Measurements from ENCODE around the gene C12orf76. TPM values are rescaled to one million over a fixed set of nuclear protein-coding genes. Genes with fewer than 3 reads are reported as not detected.
"Not testable (repeated sequence)": the region's sequence is repeated elsewhere in the genome, so short reads cannot be mapped to it uniquely, and the experiment has no call there.

The C12orf76 gene
- total RNA-seq, result 21.3 and 25.1 TPM in 2 replicates

DNA sequence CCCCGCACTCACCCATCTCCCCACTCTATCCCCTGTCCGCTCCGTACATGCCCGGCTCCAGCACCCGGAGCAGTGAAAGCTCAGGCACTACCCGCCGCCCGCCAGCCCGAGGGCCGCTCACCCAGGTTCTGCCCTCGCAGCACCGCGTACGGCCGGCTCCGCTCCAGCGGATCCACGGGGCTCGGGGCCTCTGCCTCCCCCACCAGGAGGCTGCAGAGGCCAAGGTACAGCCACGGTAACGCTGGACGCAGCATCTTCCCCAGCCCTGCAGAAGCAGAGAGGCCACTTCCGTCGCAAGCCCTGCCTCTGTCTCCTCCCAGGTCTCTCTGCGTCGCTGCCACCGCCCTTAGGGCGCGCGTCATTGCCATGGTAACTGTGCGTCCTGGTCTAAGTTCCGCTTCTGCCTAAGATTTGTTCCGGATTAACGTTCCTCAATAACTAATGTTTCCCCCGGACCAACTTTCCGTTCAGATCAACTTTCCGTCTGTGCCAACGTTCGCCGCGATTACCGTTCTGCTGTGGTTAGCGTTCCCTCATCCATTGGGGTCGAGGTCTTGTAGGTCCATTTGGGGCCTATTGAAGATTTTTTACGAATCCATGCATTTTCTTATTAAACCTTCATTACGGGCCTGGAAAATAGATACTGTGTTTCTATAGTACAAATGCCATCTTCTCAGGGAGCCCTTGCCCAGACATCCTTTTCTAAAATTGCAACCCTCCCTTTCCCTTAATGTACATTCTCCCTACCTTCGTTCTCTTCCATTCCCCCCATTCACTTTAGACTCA lies at the start of gene C12orf76:
TSS of gene C12orf76 (minus strand) at position 281 of the 786 bp plus-strand sequence. CDS start at position 254, 27 bp downstream.
- Mint-ChIP-seq H3K27ac (peak within 1 kb of the TSS; percentile 96), H3K4me1 (peaks cover 23% of the 10 kb centered on the region)

DNA sequence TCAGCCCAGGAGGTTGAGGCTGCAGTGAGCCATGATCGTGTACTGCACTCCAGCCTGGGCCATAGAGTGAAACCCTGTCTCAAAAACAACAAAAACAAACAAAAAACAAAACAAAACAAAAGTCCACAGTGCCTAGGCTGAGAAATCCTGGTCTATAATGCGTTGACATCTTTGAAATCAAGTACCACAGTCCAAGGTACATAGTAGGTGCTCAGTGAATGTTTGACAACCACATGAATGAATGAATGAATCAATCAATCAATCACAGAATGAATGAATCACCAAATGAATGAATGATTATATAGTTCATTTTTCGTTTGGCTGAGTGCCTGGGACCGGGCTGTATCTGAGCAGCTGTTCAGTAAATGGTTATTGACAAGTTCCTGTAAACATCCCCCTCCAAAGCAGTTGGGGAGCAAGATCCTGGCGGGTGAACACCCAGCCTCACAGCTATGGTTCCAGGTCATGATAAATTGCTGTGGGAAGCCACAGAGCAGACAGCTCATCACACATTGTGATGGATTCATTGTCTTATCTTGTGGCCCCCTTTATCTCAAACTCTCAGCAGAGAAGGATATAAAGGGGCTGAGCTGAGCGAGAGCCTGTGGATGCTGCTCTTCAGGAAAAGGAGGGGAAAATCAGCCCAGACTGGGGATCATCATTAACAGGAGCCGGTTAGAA lies 45.4 kb upstream of the C12orf76 start:
- Mint-ChIP-seq H3K9me3 (no peaks in the 10 kb centered on the region), H3K4me1 (no peaks in the 10 kb centered on the region), H3K36me3 (ENCODE audit: low read depth) (no peaks in the 10 kb centered on the region), H3K27me3 (peaks cover 23% of the 10 kb centered on the region), H3K4me3 (no peak overlapping the region), H3K27ac (no peak overlapping the region)
- intact Hi-C loops (cut with micrococcal nuclease), result no loop called here
- DNase-seq, result no peak

More for the DNA sequence above, at the start of gene C12orf76:
- intact Hi-C loops (cut with micrococcal nuclease), result loop anchor here (1.0 to 2.0 kb wide), 4 partner anchors 31 to 76 kb away; partner anchors contain the start of genes ANKRD13A and IFT81
- no peaks in the 10 kb centered on the region for H3K9me3 Mint-ChIP-seq
- H3K4me3 Mint-ChIP-seq, result peak within 1 kb of the TSS; percentile 87
- no peaks in the 10 kb centered on the region for H3K27me3 Mint-ChIP-seq
- peak; percentile 98 for DNase-seq
- peaks cover 9% of the 10 kb centered on the region for H3K36me3 Mint-ChIP-seq (ENCODE audit: low read depth)

DNA sequence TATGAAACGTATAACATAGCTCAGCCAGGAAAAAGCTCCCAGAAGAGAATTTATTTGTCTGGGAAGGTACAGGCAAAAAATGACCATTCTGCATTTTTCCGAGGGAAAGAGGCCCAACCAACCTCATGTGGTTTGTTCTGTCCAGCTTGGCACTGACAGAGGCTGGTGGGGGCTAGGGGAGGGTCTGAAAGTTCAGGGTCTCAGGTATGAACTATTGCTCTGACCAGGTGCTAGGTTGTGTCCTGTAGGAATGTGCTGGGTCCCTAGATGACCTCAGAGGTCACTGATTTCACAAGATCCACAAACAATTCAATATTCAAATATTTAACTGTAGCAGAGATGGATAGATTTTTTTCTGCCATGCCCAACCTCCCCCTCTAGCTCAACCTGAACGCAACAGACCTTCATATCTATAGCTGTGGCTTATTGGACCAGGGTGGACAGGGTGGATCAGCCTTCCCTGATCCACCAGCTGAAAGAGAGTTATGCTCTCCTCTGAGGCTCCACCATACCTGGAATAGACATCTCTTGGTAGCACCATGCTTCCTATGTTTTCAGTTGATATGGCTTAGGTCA lies 42.9 kb upstream of the C12orf76 start:
- DNase-seq, result no peak
- H3K36me3 Mint-ChIP-seq (ENCODE audit: low read depth), result no peaks in the 10 kb centered on the region
- no peak overlapping the region for H3K27ac Mint-ChIP-seq
- peaks cover 26% of the 10 kb centered on the region for H3K27me3 Mint-ChIP-seq
- no peaks in the 10 kb centered on the region for H3K9me3 Mint-ChIP-seq
- intact Hi-C loops (cut with micrococcal nuclease), result no loop called here
- H3K4me3 Mint-ChIP-seq, result no peak overlapping the region
- H3K4me1 Mint-ChIP-seq, result peaks cover 4% of the 10 kb centered on the region

DNA sequence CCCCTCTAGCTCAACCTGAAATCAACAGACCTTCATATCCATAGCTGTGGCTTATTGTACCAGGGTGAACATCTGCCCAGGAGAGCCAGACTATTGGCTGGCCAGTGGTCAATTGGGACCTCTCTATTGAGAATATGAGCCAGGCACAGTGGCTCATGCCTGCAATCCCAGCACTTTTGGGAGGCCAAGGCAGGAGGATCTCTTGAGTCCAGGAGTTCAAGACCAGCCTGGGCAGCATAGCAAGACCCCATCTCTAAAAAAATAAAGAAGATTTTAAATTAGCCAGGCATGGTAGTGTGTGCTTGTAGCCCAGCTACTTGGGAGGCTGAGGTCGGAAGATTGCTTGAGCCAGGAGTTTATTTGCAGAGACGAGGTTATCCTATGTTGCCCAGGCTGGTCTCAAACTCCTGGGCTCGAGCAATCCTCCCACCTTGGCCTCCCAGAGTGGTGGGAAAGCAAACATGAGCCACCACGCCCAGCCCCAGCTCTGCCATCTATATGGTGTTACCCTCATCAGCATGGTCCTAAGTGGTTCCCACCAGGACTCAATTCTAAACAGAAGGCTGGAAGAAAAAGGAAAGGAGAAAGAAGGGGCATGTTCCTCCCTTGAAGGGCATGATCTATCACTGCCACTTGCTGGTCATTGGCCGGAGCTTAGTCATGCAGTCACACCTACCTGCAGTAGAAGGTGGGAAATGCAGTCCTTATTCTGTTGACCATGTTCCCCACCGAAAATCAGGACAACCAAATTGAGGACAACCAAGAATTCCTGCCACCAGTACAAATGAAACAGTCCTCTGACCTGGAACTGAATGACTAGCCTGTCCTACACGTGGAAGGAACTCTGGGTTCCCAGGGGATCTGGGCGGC lies 42.2 kb upstream of the C12orf76 start:
- H3K9me3 Mint-ChIP-seq, result no peaks in the 10 kb centered on the region
- no peaks in the 10 kb centered on the region for H3K36me3 Mint-ChIP-seq (ENCODE audit: low read depth)
- intact Hi-C loops (cut with micrococcal nuclease), result no loop called here
- H3K4me1 Mint-ChIP-seq, result peaks cover 6% of the 10 kb centered on the region
- no peak overlapping the region for H3K27ac Mint-ChIP-seq
- no peak overlapping the region for H3K4me3 Mint-ChIP-seq
- DNase-seq, result no peak
- peaks cover 26% of the 10 kb centered on the region for H3K27me3 Mint-ChIP-seq

DNA sequence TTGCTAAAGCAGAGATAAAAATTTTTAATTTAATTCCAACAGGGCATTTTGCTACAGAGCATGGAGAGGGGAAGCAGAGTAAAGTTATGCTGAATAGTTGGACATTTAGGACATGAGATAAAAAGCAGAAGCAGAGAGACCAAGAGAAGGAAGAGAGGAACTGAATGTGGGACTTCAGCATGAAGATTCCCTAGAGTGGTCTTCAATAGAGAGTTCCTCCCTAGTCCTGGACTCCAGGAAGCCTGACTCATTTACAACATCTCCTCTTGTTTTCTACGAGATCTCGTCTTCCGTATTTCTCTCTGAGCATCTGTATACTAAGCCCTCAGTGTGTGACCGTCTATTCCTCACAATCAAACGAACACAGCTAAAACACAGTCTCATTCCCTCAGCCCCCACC lies 40.6 kb upstream of the C12orf76 start:
- intact Hi-C loops (cut with micrococcal nuclease), result no loop called here
- no peak overlapping the region for H3K4me3 Mint-ChIP-seq
- H3K4me1 Mint-ChIP-seq, result peaks cover 6% of the 10 kb centered on the region
- peaks cover 25% of the 10 kb centered on the region for H3K27me3 Mint-ChIP-seq
- H3K9me3 Mint-ChIP-seq, result no peaks in the 10 kb centered on the region
- DNase-seq, result no peak
- H3K36me3 Mint-ChIP-seq (ENCODE audit: low read depth), result peaks cover 2% of the 10 kb centered on the region
- no peak overlapping the region for H3K27ac Mint-ChIP-seq

DNA sequence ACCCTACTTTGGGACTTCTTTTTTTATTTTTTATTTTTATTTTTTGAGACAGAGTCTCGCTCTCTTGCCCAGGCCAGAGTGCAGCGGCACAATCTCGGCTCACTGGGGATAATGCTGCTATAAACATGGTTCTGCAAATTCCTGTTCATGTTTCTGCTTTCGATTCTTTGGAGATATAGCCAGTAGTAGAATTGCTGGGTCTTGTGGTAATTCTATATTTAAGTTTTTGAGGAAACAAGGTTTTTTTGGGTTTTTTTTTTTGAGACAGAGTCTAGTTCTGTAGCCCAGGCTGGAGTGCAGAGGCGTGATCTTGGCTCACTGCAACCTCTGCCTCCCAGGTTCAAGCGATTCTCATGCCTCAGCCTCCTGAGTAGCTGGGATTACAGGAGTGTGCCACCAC lies 39.9 kb upstream of the C12orf76 start:
- H3K9me3 Mint-ChIP-seq; intact Hi-C loops (cut with micrococcal nuclease): not testable (repeated sequence)
- H3K27me3 Mint-ChIP-seq, result peaks cover 25% of the 10 kb centered on the region

DNA sequence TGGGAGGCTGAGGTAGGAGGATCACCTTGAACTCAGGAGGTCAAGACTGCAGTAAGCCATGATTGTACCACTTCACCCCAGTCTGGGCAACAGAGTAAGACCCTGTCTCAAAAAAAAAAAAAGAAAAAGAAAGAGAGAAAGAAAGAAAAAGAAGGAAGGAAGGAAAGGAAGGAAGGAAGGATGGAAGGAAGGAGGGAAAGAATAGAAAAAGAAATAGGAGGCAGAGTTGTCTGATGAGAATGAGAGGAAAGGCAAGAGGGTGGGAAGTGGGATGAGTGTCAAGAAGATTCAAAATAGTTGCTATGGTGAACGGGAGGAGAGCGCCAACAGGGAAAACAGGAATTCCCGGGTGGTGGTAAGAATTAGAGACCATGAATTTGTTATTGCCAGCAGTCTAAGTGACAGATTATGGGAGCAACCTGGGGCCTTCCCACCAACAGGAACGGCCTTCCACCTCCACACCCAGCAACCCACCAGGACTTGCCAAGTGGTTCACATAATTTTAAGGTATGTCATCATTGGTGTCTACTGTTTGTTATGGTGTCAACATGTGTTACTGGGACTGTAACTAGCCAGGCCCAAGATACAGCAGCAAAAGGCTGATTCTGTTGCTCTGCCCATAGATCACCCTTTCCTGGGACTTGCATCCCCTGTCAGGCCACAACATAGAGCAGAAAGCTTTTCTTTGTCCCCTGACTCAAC lies 36.1 kb upstream of the C12orf76 start:
- DNase-seq, result no peak
- H3K4me3 Mint-ChIP-seq, result no peak overlapping the region
- H3K4me1 Mint-ChIP-seq, result peaks cover 25% of the 10 kb centered on the region
- peaks cover 8% of the 10 kb centered on the region for H3K9me3 Mint-ChIP-seq
- peaks cover 5% of the 10 kb centered on the region for H3K36me3 Mint-ChIP-seq (ENCODE audit: low read depth)
- H3K27me3 Mint-ChIP-seq, result peaks cover 9% of the 10 kb centered on the region
- intact Hi-C loops (cut with micrococcal nuclease), result no loop called here
- peak overlapping the region; percentile 48 for H3K27ac Mint-ChIP-seq

More for the DNA sequence above, 39.9 kb upstream of the C12orf76 start:
- not testable (repeated sequence) for H3K4me1 Mint-ChIP-seq; H3K36me3 Mint-ChIP-seq (ENCODE audit: low read depth); DNase-seq; H3K27ac Mint-ChIP-seq; H3K4me3 Mint-ChIP-seq

GRCh38 chr12:110080410-110080809 lies 32.1 kb upstream of the C12orf76 start:
- intact Hi-C loops (cut with micrococcal nuclease), result no loop called here
- peak overlapping the region; percentile 77 for H3K27ac Mint-ChIP-seq
- peaks cover 35% of the 10 kb centered on the region for H3K4me1 Mint-ChIP-seq
- H3K36me3 Mint-ChIP-seq (ENCODE audit: low read depth), result peaks cover 7% of the 10 kb centered on the region
- peaks cover 16% of the 10 kb centered on the region for H3K9me3 Mint-ChIP-seq
- DNase-seq, result peak; percentile 62
- peak overlapping the region; percentile 3 for H3K4me3 Mint-ChIP-seq
- peaks cover 2% of the 10 kb centered on the region for H3K27me3 Mint-ChIP-seq

DNA sequence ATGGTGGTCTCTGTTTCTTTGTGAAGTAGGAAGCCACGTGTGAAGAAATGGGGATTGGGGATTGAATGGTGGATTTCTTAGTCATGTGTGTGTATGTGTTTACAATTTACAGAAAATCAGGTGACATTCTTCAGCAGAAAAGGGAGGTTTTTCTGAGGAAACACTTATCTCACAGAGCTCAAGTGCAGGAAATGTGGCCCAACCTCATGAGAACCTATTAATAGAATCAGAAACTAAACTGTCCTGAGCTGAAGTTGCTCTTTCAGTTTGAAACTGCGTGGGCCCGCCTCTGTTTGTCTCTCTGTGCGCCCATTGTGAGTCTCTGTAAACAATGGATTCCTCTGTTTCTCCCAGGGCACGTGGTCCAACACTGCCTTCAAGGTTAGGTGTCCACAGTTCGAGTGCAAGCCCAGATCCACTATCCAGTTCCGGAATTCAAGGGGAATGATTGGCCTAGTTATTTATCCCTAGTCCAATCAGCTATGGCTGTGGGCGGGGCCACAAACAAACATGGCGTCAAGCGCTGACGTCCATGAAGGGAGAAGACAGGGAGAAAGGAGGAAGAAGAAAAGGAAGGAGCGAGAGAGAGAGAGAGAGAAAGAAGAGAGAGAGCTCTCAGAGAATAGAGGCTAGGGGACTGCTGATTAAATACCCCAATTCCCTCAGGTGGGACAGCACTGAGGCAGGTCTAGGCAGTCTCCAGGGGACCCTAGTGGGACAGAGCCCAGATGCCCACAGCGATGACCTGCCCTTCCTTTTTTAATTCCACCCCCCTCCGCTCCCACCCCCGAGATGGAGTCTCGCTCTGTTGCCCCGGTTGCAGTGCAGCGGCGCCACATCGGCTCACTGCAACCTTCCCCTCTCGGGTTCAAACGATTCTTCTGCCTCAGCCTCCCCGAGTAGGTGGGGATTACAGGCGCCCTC lies 31.4 kb upstream of the C12orf76 start:
- DNase-seq, result peak; percentile 93
- peak overlapping the region; percentile 95 for H3K27ac Mint-ChIP-seq
- no peaks in the 10 kb centered on the region for H3K27me3 Mint-ChIP-seq
- peak overlapping the region; percentile 72 for H3K4me3 Mint-ChIP-seq
- peaks cover 35% of the 10 kb centered on the region for H3K4me1 Mint-ChIP-seq
- intact Hi-C loops (cut with micrococcal nuclease), result loop anchor here (1.0 to 2.0 kb wide), 5 partner anchors 19 to 81 kb away; partner anchors contain the start of genes ANKRD13A and C12orf76
- H3K36me3 Mint-ChIP-seq (ENCODE audit: low read depth), result peaks cover 7% of the 10 kb centered on the region
- peaks cover 16% of the 10 kb centered on the region for H3K9me3 Mint-ChIP-seq

DNA sequence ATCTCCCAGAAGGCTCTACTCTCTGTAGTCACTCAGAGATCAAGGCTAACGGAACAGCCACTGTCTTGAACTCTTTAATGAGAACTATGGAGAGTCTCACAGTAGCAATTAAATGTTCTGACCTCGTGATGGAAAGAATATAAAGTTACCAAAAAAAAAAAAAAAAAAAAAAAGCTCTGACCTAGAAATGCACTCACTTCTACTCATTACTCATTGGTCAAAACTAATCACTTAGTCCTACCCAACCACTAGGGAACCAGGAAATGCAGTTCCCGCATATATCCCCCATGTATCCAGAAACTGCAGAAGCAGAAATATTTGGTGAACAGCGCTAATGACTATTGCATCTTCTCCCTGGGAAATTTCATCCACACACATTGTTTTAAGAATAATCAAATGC lies 29.5 kb upstream of the C12orf76 start:
- no peak overlapping the region for H3K4me3 Mint-ChIP-seq
- DNase-seq, result no peak
- peak overlapping the region; percentile 56 for H3K27ac Mint-ChIP-seq
- peaks cover 52% of the 10 kb centered on the region for H3K4me1 Mint-ChIP-seq
- intact Hi-C loops (cut with micrococcal nuclease), result loop anchor here (2.0 kb wide), 1 partner anchor 79 kb away; the partner anchor contains the start of gene ANKRD13A
- H3K27me3 Mint-ChIP-seq, result no peaks in the 10 kb centered on the region
- peaks cover 16% of the 10 kb centered on the region for H3K9me3 Mint-ChIP-seq
- peaks cover 11% of the 10 kb centered on the region for H3K36me3 Mint-ChIP-seq (ENCODE audit: low read depth)

DNA sequence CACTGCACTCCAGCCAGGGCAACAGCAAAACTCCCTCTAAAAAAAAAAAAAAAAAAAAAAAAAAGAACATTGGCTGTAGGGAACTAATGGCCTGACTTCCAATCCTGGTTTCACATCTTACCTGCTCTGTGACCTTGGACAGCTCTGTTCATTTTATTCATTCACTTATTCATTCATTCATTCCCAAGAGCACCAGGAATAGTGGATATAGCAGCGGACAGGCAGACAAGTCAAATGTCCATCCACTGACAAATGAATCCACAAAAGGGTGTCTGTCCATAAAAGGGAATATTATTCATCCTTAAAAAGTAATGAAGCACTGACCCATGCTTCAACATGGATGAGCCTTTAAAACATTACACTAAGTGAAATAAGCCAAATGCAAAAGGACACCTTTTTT lies 27.6 kb upstream of the C12orf76 start:
- Mint-ChIP-seq H3K4me1 (peaks cover 55% of the 10 kb centered on the region), H3K4me3 (no peak overlapping the region), H3K27ac (no peak overlapping the region), H3K27me3 (no peaks in the 10 kb centered on the region), H3K9me3 (peaks cover 26% of the 10 kb centered on the region), H3K36me3 (ENCODE audit: low read depth) (peaks cover 22% of the 10 kb centered on the region)
- intact Hi-C loops (cut with micrococcal nuclease), result no loop called here
- DNase-seq, result no peak

- H3K36me3 Mint-ChIP-seq (ENCODE audit: low read depth), result peaks cover 19% of the 10 kb centered on the region
- peak overlapping the region; percentile 96 for H3K4me3 Mint-ChIP-seq
- DNase-seq, result no peak
- intact Hi-C loops (cut with micrococcal nuclease), result no loop called here
- H3K9me3 Mint-ChIP-seq, result peaks cover 15% of the 10 kb centered on the region
- peaks cover 43% of the 10 kb centered on the region for H3K4me1 Mint-ChIP-seq
- H3K27me3 Mint-ChIP-seq, result no peaks in the 10 kb centered on the region
- peak overlapping the region; percentile 96 for H3K27ac Mint-ChIP-seq
Observed at GRCh38 chr12:110074089-110074488, 25.8 kb upstream of the C12orf76 start.
